Motor neuron (in vitro differentiated cells): ENCODE results near the gene TOMM70. TPM values are rescaled to one million over a fixed set of nuclear protein-coding genes. Genes with fewer than 3 reads are reported as not detected.
"Not testable (repeated sequence)": the region's sequence is repeated elsewhere in the genome, so short reads cannot be mapped to it uniquely, and the experiment has no call there.

Source experiments
- ATAC-seq, 8 experiments: fragments of 200-7000 bp; cut with Tn5 transposase; replicated peaks in 6 of 8; 2 replicates each; pipeline ENCODE4 v1.8.0; 2021; ENCODE audit warnings: mild to moderate bottlenecking in 8 of 8, moderate library complexity in 8 of 8
- H3K27ac ChIP-seq, 2 donors: fragments of 250-450 bp; sonication (Bioruptor Pico); 2 replicates each; pipeline ENCODE4 v1.9.0; 2021; ENCODE audit warnings: antibody characterized with exemption in 2 of 2, mild to moderate bottlenecking in 2 of 2, moderate library complexity in 1 of 2
- H3K4me1 ChIP-seq, 2 donors: fragments of 250-450 bp; sonication (Bioruptor Pico); replicated peaks in 1 of 2; 2 replicates each; pipeline ENCODE4 v1.6.1; 2021; ENCODE audit warnings: antibody characterized with exemption in 2 of 2, mild to moderate bottlenecking in 2 of 2, moderate library complexity in 1 of 2
- H3K4me3 ChIP-seq, 5 donors: fragments of 250-450 bp; sonication (Bioruptor Pico); 2 replicates each; pipeline ENCODE4 v1.9.0; 2021; ENCODE audit warnings: antibody characterized with exemption in 5 of 5, mild to moderate bottlenecking in 5 of 5, moderate library complexity in 4 of 5
- whole genome bisulfite sequencing, 10 experiments: fragments of 450-650 bp; shearing (Covaris generic); methylation state at CpG; one replicate each; pipeline ENCODE4 v1.0.0; 2022; 5-methylcytosine and 5-hydroxymethylcytosine counted together
- in situ Hi-C, 9 experiments: fragments of 400-800 bp; cut with MboI; loops; one replicate each; pipeline ENCODE4 v1.15.0; 2021; ENCODE audit warnings: low sequenced_read_pairs in 9 of 9, low pct_unique_long_range_greater_than_20kb in 2 of 9; ENCODE audit not compliant: unreplicated experiment in 9 of 9
- total RNA-seq, 8 experiments: library from RNA; unstranded; fragments of 300-600 nt; gene quantifications; 2 replicates each; pipeline versions ENCODE4 v1.2.3 to v1.2.4, GENCODE V29; 2022

TOMM70 gene
- total RNA-seq, 8 experiments from 2014 or later: 53.1 to 72.5 (median 60.7) TPM

GRCh38 chr3:100348727-100349126, 52.2 kb downstream of the TOMM70 start:
- no peak for ATAC-seq
- no peak overlapping the region for H3K27ac ChIP-seq
- 83 to 100% (median 100%) methylated on average over 1 to 5 of the region's 5 CpGs; no CpG with 5 or more reads in 4 of the 10 experiments for WGBS, 10 experiments
- no peaks in the 10 kb centered on the region for H3K4me1 ChIP-seq
- in situ Hi-C loops: no loop called here
- H3K4me3 ChIP-seq: no peak overlapping the region

GRCh38 chr3:100340527-100340926, 60.4 kb downstream of the TOMM70 start:
- Histone ChIP-seq H3K27ac (no peak overlapping the region), H3K4me1 (no peaks in the 10 kb centered on the region), H3K4me3 (no peak overlapping the region)
- 75 to 100% (median 100%) methylated on average over 1 of the region's 1 CpG; no CpG with 5 or more reads in 1 of the 10 experiments for WGBS, 10 experiments
- in situ Hi-C loops: no loop called here
- ATAC-seq: no peak

GRCh38 chr3:100339786-100340185, 61.1 kb downstream of the TOMM70 start:
- in situ Hi-C loops: no loop called here
- 67 to 100% (median 96%) methylated on average over 1 to 4 of the region's 5 CpGs for WGBS, 10 experiments
- H3K27ac ChIP-seq: no peak overlapping the region
- no peaks in the 10 kb centered on the region for H3K4me1 ChIP-seq
- no peak for ATAC-seq
- no peak overlapping the region for H3K4me3 ChIP-seq

- in situ Hi-C loops: no loop called here
- Histone ChIP-seq H3K27ac (no peak overlapping the region), H3K4me1 (no peaks in the 10 kb centered on the region), H3K4me3 (no peak overlapping the region)
- 85 to 100% (median 94%) methylated on average over 1 to 8 of the region's 10 CpGs; no CpG with 5 or more reads in 3 of the 10 experiments for WGBS, 10 experiments
- no peak for ATAC-seq
Measured at GRCh38 chr3:100338911-100339310, 62.0 kb downstream of the TOMM70 start.

- H3K4me1 ChIP-seq, ATAC-seq, in situ Hi-C loops, H3K4me3 ChIP-seq, H3K27ac ChIP-seq: not testable (repeated sequence)
- 80 to 100% (median 93%) methylated on average over 2 to 3 of the region's 10 CpGs; no CpG with 5 or more reads in 7 of the 10 experiments for WGBS, 10 experiments
Measured at GRCh38 chr3:100336229-100336628, 64.7 kb downstream of the TOMM70 start.

- 0 to 95% (median 60%) methylated on average over 1 to 11 of the region's 14 CpGs; no CpG with 5 or more reads in 1 of the 10 experiments for WGBS, 10 experiments
- H3K4me1 ChIP-seq: no peaks in the 10 kb centered on the region
- peak in 3 of 8 experiments; percentile 33 to 70 (median 41) for ATAC-seq
- H3K4me3 ChIP-seq: peak overlapping the region in 4 of 5 donors; percentile 47 to 70 (median 52)
- in situ Hi-C loops: no loop called here
- no peak overlapping the region for H3K27ac ChIP-seq
Measured at GRCh38 chr3:100335434-100335833, 65.5 kb downstream of the TOMM70 start.

GRCh38 chr3:100334488-100335351, 66.2 kb downstream of the TOMM70 start, which contains the start of gene NIT2:
Gene NIT2, plus strand, starts transcription at chr3:100334757. Its CDS starts 35 bp downstream, at chr3:100334792.
- in situ Hi-C loops: no loop called here
- Histone ChIP-seq H3K4me3 (peak within 1 kb of the TSS; percentile 47 to 70 (median 53)), H3K4me1 (no peaks in the 10 kb centered on the region), H3K27ac (peak within 1 kb of the TSS in 1 of 2 donors; percentile 69)
- ATAC-seq: peak; percentile 76 to 97 (median 95)
- WGBS, 10 experiments: 0 to 6% (median 0%) methylated on average over 2 to 7 of the region's 77 CpGs; no CpG with 5 or more reads in 2 of the 10 experiments

GRCh38 chr3:100333970-100334487, 66.9 kb downstream of the TOMM70 start:
- Histone ChIP-seq H3K4me1 (no peaks in the 10 kb centered on the region), H3K27ac (peak overlapping the region in 1 of 2 donors; percentile 26), H3K4me3 (peak overlapping the region; percentile 47 to 70 (median 53))
- peak in 2 of 8 experiments; percentile 16 to 22 for ATAC-seq
- in situ Hi-C loops: no loop called here
- WGBS, 10 experiments: 0 to 100% (median 52%) methylated on average over 1 to 12 of the region's 14 CpGs; no CpG with 5 or more reads in 1 of the 10 experiments

- Histone ChIP-seq H3K4me3 (no peak overlapping the region), H3K4me1 (no peaks in the 10 kb centered on the region), H3K27ac (no peak overlapping the region)
- no peak for ATAC-seq
- in situ Hi-C loops: no loop called here
Measured at GRCh38 chr3:100333051-100333450, 67.8 kb downstream of the TOMM70 start.

GRCh38 chr3:100331660-100332059, 69.2 kb downstream of the TOMM70 start:
- Histone ChIP-seq H3K27ac (no peak overlapping the region), H3K4me3 (no peak overlapping the region), H3K4me1 (no peaks in the 10 kb centered on the region)
- 67 to 100% (median 90%) methylated on average over 1 to 4 of the region's 4 CpGs for WGBS, 10 experiments
- no peak for ATAC-seq
- in situ Hi-C loops: no loop called here

- ATAC-seq: no peak
- WGBS, 10 experiments: 80 to 100% (median 91%) methylated on average over 1 to 5 of the region's 5 CpGs; no CpG with 5 or more reads in 2 of the 10 experiments
Measured at GRCh38 chr3:100330651-100331050, 70.2 kb downstream of the TOMM70 start.

GRCh38 chr3:100329800-100330489, 70.9 kb downstream of the TOMM70 start:
- in situ Hi-C loops: no loop called here
- no peak overlapping the region for H3K27ac ChIP-seq
- no peak overlapping the region for H3K4me3 ChIP-seq
- 58 to 100% (median 73%) methylated on average over 1 to 4 of the region's 4 CpGs; no CpG with 5 or more reads in 1 of the 10 experiments for WGBS, 10 experiments
- no peaks in the 10 kb centered on the region for H3K4me1 ChIP-seq
- peak in 1 of 8 experiments; percentile 7 for ATAC-seq

More at GRCh38 chr3:100330651-100331050, 70.2 kb downstream of the TOMM70 start:
- in situ Hi-C loops: no loop called here
- no peak overlapping the region for H3K27ac ChIP-seq
- no peak overlapping the region for H3K4me3 ChIP-seq
- H3K4me1 ChIP-seq: no peaks in the 10 kb centered on the region

- WGBS, 10 experiments: 88 to 100% (median 100%) methylated on average over 1 to 4 of the region's 5 CpGs; no CpG with 5 or more reads in 1 of the 10 experiments
- H3K4me3 ChIP-seq, H3K27ac ChIP-seq, ATAC-seq, H3K4me1 ChIP-seq, in situ Hi-C loops: not testable (repeated sequence)
Measured at GRCh38 chr3:100327377-100327776, 73.5 kb downstream of the TOMM70 start.
